H1 (cell line): Measurements from ENCODE around the gene PLXNA4. TPM values are rescaled to one million over a fixed set of nuclear protein-coding genes. Genes with fewer than 3 reads are reported as not detected.

Experiments
- BACH1 ChIP-seq: IDR thresholded peaks from 2 replicates; pipeline ENCODE4 v1.6.1; 2012; ENCODE audit warnings: low read length, improper control_type of control experiment
- BCL11A ChIP-seq, 2 experiments: IDR thresholded peaks; one replicate each; pipeline ENCODE4 v1.6.1; 2011; ENCODE audit warnings: low read depth in 2 of 2, low read length in 2 of 2, mild to moderate bottlenecking in 2 of 2
- CHD7 ChIP-seq: fragments of 300-600 bp; sonication (generic); IDR thresholded peaks from 2 replicates; pipeline ENCODE4 v1.7.1; 2012; ENCODE audit warnings: low read length, moderate library complexity, mild to moderate bottlenecking, inconsistent platforms; ENCODE audit not compliant: insufficient replicate concordance
- HDAC6 ChIP-seq: IDR thresholded peaks from one replicate; pipeline ENCODE4 v1.7.1; 2012; ENCODE audit warnings: low read depth, mild to moderate bottlenecking, inconsistent platforms, low read length, moderate library complexity
- RBBP5 ChIP-seq: IDR thresholded peaks from 2 replicates; pipeline ENCODE4 v1.7.1; 2012; ENCODE audit warnings: low read depth, mild to moderate bottlenecking, inconsistent platforms, low read length, moderate library complexity, borderline replicate concordance
- RNF2 ChIP-seq: fragments of 200-900, 300-1000 bp; sonication (generic); IDR thresholded peaks from 2 replicates; pipeline ENCODE4 v1.7.1; 2016; ENCODE audit warnings: borderline replicate concordance, low read depth, mild to moderate bottlenecking, antibody characterized with exemption, low read length; ENCODE audit not compliant: poor library complexity, severe bottlenecking; ENCODE audit errors: missing control alignments
- SIN3A ChIP-seq, 2 experiments: IDR thresholded peaks in 1 of 2; conservative IDR thresholded peaks in 1 of 2; 2 replicates each; pipeline ENCODE4 v1.6.1; 2011 to 2012; ENCODE audit warnings: low read length in 2 of 2, improper control_type of control experiment in 1 of 2, low read depth in 1 of 2, mild to moderate bottlenecking in 1 of 2
- SIRT6 ChIP-seq: IDR thresholded peaks from one replicate; pipeline ENCODE4 v1.7.1; 2012; ENCODE audit warnings: low read length, inconsistent platforms
- YY1 ChIP-seq: IDR thresholded peaks from 2 replicates; pipeline ENCODE4 v1.6.1; 2011; ENCODE audit warnings: low read depth, mild to moderate bottlenecking, low read length
- ZNF274 ChIP-seq: IDR thresholded peaks from 2 replicates; pipeline ENCODE4 v1.7.0; 2012; ENCODE audit warnings: low read length, borderline replicate concordance; ENCODE audit errors: extremely low read depth
- polyA plus RNA-seq, 7 experiments: library from polyadenylated mRNA; depleted of rRNA in 3 of 7; stranded (reverse) in 5 of 7; unstranded in 2 of 7; fragments of >200 nt in 5 of 7; fragments of 200-250 nt in 2 of 7; gene quantifications; 1 replicate in 5 of 7; 2 replicates in 1 of 7; 4 replicates in 1 of 7; pipeline versions ENCODE4 v1.2.1 to v1.2.3, GENCODE V29; 2011 to 2013; ENCODE audit warnings: missing spikeins in 2 of 7, mixed read lengths in 2 of 7
- total RNA-seq: library from RNA; stranded (reverse); fragmentation: NEBNext Ultra II Directional; extraction: Animal tissue kit (Norgen Biotek cat#: 25700); gene quantifications from 2 replicates; pipeline ENCODE4 v1.2.1, GENCODE V29; 2021
- TF ChIP-seq, protein P1 (sequence below): IDR thresholded peaks from 2 replicates; pipeline ENCODE4 v1.6.1; 2011; ENCODE audit warnings: low read depth, mild to moderate bottlenecking, low read length; ENCODE audit not compliant: insufficient read depth

Gene PLXNA4
- total and polyA plus RNA-seq, 2 of the 8 experiments (the other 6 are each of a cell fraction or from before 2014, with no cell fraction given): 0.76 to 0.79 TPM

GRCh38 chr7:132596588-132596987 is 20.3 kb upstream of the PLXNA4 start (continued):
- TF ChIP-seq CHD7 (no peak), RBBP5 (no peak), BCL11A (IDR thresholded peaks at IDR 0.05; ENCODE audit: low read depth in 2 of 2, low read length in 2 of 2) (no peak), RNF2 (no peak), YY1 (no peak), SIRT6 (no peak), ZNF274 (no peak), HDAC6 (no peak), BACH1 (no peak), SIN3A (conservative IDR thresholded peaks at IDR 0.05 in 1 of 2, IDR thresholded peaks at IDR 0.05 in 1 of 2; ENCODE audit: low read depth in 1 of 2, low read length in 2 of 2) (no peak)
- TF ChIP-seq, protein P1, sequence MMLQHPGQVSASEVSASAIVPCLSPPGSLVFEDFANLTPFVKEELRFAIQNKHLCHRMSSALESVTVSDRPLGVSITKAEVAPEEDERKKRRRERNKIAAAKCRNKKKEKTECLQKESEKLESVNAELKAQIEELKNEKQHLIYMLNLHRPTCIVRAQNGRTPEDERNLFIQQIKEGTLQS: no peak
